SHP77 (cell line): ENCODE results near the gene GOPC.
"Not testable (repeated sequence)": the region's sequence is repeated elsewhere in the genome, so short reads cannot be mapped to it uniquely, and the experiment has no call there.

ENCODE experiments used
- DNase-seq, 2 experiments: peaks; one replicate each; lab custom pipeline; 2025; lab: John Stamatoyannopoulos, UW

Gene GOPC

DNA sequence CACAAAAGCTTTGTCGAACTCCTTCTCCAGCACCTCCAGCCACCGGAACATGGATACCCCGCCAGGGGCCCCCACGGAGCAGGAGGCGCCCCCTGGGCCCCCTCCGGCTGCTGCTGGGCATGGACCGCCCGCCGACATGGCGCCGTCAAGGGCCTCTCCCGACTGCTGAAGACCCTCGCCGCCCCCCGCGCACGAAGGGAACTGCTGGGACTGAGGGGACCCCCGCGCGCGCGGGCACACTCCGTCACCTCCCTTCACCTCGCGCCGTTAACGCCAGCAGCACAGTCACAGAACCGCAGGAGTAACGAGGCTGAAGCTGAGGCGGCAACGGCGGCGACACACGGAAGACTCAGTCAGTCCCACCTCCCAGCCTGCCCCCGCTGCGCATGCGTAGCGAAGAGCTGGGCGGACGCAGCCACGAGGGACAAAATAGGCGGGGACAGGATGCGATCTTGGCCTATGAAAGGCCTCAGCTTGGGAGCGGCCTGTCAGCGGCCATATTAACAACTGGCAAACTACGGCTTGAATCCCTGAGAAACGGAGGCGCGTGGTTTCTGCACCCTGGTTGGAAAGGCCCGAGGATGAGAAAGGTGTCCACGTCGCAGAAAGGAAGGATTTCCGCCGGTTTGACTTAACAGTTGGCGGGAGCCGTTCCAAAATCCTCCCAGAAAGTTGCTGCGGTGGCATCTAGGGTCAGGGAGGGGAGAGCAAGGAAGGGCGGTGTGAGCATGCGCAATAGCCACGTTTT, at the start of gene GOPC:
TSS of gene GOPC (minus strand) at position 361 of the 748 bp plus-strand sequence. CDS start at position 138, 223 bp downstream.
- peak; percentile 96 for DNase-seq

DNA sequence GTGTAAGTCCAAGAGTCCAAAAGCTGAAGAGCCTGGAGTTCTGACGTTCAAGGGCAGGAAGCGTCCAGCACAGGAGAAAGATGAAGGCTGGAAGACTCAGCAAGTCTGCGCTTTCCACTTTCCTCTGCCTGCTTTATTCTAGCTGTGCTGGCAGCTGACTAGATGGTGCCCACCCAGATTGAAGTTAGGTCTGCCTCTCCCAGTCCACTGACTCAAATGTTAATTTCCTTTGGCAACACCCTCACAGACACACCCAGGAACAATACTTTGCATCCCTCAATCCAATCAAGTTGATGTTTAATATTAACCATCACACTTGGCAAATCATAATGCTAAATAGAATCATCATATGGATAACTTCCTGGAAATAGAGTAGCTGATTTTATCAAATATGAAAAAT, 49.7 kb upstream of the GOPC start:
- DNase-seq, result not testable (repeated sequence)

DNA sequence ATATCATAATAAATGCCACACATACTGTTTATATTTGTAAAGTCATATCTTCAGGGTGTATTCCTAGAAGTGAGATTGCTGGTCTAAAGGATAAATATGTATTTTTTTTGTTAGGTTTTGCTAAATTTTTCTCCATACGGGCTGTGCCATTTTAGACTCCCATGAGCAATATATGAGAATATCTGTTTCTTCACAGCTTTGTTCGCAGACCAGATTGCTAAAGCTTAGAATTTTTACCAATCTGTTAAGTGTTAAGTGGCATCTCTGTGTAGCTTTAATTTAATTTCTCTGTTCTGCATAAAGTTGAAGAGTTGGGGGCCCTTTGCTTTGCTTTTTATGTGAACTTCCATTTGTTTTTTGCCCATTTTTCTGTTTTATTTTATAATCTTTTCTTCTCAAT, 40.7 kb upstream of the GOPC start:
- DNase-seq, result no peak

DNA sequence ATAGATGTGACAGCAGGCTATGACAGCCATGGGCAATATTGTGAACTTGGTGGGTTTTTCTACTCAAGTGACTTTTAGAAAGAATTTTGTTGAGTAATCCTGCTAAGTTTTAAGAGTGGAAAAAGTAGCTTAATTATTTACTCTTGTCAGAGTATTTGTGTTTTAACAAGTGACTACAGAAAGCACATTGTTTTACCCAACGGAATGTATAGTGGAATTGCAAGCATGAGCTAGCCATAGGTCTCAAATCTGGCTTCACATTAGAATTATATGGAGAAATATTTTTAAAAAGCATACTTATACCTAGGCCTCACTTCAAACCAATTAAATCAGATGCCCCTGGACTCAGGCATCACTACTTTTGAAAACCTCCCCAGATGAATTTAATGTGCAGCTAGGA, 35.5 kb upstream of the GOPC start:
- no peak for DNase-seq

DNA sequence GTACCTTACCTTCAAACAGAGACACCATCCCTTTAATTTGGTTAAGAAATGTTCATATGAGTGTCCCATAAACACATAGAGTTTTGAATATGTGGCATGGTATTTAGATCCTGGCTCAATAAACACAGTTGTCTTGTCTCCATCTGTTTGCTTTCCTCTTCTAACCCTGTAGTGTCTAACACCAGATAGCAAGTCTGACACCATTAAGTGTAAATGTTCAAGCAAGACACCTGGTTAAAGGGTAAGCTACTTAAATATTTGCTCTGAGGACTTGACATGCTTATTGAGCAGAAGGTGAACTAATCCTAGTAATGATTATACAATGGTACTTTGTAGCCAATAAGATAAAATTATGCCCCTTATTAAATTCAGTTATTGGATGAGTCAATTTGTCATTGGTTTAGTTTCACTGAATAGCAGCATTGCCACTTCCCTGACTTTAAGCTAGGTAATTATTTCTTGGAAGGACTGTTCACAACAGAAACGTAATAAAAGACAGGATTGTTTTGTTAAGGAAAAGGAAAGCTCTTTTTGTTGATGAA, 26.9 kb upstream of the GOPC start:
- DNase-seq, result no peak

DNA sequence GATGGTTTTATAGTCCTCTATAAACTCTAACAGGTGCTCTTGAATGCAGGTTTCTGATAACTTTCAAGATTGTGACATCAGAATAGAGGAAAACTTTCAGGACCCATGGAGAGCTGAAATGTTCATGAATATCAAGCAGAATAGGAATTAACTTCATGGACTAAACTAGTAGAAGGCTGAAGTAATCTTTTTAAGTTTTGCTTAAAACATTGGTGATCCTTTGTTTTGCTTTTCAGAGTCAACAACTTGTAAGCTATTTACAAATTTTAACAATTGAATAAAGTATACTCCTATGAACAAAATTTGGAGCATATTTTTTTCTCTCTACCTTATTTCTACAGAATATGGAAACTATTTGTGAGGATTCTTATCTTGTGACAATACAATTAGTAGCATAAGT, 25.2 kb upstream of the GOPC start:
- DNase-seq, result no peak

DNA sequence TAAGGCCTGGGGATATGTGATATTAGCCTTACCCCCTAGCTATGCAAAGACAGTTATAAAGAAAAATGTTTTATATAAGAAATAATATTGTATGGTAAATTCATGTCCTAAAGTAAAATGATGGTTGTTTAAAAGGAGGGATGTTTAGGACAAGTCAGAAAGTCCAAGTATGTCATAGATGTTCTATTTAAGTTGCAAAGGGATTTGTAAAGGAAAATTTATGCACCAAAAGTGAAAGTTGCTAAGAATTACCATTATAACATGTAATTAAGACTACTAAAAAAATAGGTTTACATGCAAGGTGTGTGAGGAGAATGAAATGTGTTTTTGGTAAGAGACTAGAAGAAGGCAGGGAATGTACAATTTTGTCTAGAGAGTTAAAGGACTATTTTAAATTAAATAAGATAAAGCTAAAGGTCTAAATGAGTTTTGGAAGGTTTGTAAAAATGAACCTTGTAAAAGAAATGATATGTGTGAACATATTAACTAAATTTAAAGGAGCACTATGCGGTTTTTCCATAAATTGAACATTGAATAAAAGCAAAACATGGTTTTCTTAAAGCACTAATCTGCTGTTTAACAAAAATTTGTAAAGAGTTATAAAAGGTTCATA, 22.7 kb upstream of the GOPC start:
- no peak for DNase-seq

DNA sequence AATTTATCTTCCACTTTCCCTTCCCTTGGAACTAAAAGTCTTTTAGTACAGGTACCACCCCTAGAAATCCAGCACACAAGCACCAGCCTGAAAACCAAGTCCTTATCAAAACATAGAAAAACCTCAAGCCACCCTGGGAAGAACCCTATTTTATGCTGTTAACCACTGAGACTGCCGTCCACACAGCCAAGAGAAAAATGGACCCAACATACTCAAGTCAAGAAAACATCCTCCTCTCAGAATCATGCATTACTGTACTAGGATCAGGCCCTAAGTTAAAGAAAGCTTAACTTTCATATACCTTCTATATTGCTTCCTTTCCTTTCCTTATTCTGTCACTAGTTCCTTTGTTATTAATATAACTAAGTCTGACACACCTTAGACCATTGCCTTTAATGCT, 16.9 kb upstream of the GOPC start:
- DNase-seq, result no peak

DNA sequence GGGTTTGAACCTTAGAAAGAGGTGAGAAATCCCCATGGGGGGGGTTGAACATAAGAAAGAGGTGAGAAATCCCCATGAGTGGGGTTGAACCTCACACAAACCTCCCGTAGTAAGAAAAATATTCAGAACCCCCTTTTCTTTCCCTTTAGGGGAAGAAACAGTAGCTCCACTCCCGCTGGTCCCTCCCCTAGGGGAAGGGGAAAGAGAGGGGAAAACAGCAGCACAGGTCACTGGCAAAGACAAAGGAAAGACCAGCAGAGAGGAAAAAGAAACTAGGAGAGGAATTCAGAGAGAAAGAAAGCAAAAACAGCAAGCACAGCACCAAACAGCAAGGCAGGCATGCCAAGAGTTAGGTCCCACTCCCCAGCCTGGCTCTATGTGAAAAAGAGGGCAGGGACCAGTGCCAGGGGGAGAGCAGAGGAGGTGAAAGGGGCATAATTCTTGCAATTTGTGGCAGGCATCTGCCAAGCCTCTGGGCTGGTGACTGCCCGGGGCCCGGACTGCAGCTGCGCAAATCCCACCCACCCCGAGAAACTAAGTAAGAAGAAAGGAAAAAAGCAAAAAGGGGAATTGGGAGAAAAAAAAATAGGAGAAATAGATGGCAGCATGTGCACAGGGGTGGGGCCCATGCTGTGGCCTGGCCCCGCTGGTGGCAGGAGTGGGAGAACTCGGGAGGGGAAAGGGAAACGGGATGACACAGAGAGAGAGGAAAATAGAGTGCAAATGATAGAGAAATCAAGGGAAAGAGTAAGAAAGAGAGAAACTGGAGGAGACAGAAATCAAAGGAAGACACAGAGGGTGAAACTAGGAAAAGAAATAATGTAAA, 15.1 kb upstream of the GOPC start:
- no peak for DNase-seq

DNA sequence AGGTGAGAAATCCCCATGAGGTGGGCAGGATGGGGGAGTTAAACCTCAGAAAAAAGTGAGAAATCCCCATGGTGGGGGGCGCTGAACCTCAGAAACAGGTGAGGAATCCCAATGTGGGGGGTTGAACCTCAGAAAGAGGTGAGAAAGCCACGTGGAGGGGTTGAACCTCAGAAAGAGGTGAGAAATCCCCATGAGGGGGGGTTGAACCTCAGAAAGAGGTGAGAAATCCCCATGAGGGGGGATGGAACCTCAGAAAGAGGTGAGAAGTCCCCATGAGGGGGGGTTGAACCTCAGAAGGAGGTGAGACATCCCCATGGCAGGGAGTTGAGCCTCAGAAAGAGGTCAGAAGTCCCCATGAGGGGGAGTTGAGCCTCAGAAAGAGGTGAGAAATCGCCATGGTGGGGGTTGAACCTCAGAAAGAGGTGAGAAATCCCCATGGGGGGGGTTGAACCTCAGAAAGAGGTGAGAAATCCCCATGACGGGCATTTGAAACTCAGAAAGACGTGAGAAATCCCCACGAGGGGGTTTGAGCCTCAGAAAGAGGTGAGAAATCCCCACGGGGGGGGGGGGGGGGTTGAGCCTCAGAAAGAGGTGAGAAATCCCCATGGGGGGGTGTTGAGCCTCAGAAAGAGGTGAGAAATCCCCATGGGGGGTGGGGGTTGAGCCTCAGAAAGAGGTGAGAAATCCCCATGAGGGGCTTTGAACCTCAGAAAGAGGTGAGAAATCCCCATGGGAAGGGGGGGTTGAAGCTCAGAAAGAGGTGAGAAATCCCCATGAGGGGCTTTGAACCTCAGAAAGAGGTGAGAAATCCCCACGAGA, 14.3 kb upstream of the GOPC start:
- no peak for DNase-seq

DNA sequence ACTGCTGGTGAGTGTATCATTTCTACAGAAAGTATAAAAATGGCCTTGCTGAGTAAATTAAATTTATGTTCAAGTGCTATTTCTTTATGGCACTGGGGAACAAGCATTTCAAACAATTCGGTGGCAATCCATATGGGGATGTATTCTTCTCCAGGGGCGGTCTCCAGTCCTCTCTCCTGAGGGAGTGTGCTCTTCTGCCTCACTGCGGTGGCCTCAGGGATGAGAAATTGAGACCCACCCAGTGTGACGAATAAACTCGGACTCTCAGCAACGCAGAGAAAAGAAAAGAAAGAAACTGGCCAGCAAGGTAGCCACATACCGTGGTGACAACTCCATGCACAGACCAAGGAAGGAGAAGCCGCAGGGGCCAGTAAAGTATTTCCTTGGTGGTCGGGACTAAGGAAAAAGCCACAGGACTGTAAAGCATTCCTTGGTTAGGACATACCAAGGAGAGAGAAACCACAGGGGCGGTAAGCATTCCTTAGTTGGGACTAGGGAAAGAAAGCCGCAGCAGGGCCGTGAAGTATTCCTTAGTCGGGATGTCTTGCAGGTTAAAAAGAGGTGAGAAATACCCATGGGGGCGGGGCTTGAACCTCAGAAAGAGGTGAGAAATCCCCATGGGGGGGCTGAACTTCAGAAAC, 13.6 kb upstream of the GOPC start:
- no peak for DNase-seq

DNA sequence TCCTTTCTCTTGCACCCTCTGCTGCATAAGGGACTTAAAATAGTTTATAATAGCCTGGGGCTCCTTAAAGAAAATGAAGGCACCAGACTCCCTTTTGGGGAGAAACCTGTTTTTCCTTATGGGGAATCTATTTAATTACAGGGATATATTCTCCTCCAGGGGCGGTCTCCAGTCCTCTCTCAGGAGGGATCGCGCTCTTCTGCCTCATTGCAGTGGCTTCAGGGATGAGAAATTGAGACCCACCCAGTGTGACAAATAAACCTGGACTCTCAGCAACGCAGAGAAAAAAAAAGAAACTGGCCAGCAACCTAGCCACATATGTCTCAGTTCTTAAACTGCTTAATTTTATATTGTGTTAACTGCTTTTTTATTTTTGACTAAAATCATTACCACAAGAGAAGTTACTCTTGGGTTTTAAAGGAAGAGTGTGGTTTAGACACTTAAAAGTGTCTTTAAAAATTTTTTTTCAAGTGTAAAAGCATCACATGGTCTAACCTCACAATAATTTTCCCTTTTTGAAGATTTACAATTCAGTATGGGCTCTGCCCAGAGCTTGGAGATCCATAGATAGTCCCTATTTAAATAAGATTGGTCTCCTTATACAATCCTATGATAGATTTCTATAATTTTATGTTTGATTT, 11.7 kb upstream of the GOPC start:
- DNase-seq, result no peak

DNA sequence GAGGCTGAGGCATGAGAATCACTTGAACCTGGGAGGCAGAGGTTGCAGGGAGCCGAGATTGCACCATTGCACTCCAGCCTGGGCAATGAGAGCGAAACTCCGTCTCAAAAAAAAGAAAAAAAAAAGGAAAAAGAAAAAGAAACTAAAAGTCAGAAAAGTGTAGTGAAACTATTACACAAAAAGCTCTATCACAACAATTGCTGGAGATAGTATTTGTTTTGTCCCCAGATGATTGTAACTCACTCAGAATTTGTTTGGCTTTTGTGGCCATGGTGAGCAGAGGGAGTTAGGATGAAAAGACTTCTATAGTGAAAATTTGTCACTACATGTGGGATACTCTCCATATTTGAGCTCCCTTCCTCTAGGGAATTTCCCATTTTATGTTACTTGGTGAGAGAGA, 5.2 kb upstream of the GOPC start:
- no peak for DNase-seq

DNA sequence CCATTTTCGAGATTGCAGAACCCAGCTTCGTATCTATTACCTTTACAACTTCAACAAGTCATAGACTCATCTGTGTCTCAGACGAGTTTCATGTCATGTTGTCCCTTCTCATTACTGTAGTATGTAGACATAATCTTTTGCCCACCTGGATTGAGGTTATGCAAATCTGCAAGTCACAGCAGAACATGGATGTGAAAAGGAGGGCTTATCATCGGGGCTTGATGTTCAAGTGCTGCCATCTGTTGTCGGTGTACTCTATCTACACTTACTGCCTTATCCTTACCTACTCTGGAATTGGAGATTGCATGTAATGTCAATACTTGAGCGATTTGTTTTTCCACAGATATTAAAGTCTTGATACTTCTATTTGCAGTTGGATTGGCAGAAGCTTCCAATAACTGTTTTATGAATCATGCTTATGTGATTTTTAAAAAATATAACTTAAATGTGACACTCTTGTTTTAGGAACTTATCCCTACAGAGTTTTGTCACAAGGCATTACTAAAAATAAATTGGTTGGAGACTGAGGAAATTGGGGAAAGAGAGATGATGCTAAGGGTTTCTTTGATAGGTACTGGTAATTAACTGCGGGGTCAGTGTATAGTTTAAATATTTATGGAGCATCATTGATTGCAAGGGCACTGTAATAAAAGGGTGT, 3.0 kb upstream of the GOPC start:
- DNase-seq, result peak; percentile 62 to 78

DNA sequence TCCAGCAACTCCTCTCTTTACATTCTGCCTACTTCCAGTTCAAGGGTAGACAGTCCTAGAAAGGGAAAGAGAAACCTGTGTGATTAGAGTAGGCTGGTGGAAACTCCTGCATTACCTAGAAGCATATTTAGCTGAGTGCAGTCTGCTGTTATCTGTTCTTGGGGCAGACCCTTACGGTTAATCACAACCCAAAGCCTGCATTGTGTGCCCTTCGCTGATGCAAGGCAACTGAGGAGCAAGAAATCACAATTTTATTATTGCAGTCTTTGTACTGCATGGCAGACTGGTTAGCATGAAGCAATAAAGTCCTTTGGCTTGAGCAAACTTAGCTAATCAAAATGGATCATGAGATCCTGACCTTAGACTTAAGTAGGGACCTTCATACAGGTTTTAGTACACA, 1.5 kb upstream of the GOPC start:
- no peak for DNase-seq

DNA sequence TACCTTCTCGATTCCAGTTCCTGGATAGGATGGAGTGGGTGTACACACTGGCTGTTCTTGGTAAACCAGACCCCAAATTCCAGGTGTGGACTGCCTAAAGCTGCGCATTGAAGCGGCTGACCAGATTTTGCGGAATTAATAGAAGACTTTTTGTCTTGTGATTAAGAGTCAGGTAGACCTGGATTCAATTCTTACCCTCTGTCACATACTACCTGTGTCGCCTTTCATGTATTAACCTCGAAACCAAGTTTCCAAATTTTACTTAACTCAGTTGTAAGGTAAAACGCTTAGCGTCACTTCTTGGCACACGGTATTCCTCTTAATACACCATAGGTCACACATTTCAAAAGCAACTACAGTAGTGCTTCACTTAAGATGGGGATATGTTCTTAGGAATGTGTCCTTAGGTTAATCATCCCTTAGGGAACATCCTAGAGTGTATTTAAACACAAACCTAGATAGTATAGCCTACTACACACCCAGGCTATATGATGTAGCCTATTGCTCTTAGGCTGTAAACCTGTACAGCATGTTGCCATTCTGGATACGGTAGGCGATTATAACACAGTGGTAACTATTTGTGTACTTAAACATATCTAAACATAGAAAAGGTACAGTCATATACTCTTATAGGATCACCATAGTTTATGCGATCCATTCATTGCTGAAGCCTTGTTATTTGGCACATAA, 733 bp upstream of the GOPC start:
- no peak for DNase-seq

DNA sequence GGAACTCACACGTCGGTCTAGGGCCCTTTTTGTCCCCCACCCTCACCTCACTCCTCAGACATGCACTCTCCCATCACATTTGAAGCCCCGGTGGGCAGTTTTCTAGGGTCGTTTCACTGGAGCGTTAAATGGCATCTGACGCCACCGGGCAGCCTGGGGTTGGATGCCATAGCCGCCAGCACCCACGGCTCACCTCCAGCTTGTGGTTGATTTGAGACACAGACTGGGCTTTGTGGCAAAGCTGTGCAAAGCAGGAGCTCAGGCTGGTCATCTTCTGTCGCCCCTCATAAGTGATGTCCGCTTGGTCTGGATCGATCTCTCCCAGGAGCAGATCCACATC, 530 bp downstream of the GOPC start:
- DNase-seq, result no peak

DNA sequence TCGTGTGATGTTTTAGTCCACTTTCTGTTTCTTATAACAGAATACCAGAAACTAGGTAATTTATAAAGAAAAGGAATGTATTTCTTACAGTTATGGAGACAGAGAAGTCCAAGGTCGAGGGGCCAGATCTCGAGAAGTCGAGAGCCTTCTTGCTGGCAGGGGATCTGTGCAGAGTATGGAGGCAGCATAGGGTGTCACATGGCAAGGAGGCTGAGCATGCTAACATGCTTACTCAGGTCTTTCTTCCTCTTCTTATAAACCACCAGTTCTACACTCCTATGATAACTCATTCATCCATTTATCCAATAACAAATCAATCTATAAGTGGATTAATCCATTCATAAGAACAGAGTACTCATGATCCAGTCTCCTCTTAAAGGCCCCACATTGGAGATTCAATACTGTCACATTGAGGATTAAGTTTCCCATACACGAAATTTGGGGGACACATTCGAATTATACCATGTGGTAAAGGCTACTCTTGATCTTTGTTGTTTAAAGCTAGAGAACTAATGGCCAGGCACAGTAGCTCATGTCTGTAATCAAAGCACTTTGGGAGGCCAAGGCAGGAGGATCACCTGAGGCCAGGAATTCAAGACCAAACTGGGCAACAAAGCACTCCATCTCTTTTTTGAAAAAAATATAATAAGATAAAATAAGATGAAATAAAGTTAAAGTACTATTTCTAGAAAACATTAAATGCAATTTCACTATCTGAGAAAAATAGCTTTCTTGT, 2.1 kb downstream of the GOPC start:
- DNase-seq, result no peak

DNA sequence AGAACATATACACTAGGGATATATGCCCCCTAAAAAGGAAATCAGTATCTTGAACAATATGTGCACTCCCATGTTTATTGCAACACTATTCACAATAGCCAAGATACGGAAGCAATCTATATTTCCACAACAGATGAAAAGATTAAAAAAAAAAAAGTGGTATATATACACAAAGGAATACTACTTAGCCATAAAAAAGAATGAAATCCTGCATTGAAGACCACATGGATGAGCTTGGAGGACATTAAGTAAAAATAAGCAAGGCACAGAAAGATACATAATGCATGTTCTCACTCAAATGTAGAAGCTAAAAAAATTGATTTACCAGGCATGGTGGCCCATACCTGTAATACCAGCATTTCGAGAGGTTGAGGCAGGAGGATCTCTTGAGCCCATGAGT, 4.6 kb downstream of the GOPC start:
- no peak for DNase-seq
